Posterior vena cava (tissue), 2 donors: ENCODE measurements around the gene TBC1D2. TPM values are rescaled to one million over a fixed set of nuclear protein-coding genes. Genes with fewer than 3 reads are reported as not detected.
"Not testable (repeated sequence)": the region's sequence is repeated elsewhere in the genome, so short reads cannot be mapped to it uniquely, and the experiment has no call there.

Experiments
- DNase-seq: peaks from one replicate; pipeline ENCODE4 v3.0.0-alpha.2; 2020; ENCODE audit warnings: low spot score
- intact Hi-C, 2 donors: fragments of 100-400 bp; cut with DNase I; formaldehyde crosslinking; loops; one replicate each; pipeline versions ENCODE4 v1.14.1 to v1.14.2; 2022 to 2023
- long read RNA-seq, 2 donors: library from polyadenylated mRNA; unstranded; transcript quantifications; one replicate each; pipeline ENCODE4 v2.0.0, GENCODE V29; 2020 to 2021
- total RNA-seq, 2 donors: library from RNA; stranded (reverse); fragmentation: NEBNext Ultra II Directional; extraction: Animal tissue kit (Norgen Biotek cat#: 25700); gene quantifications; one replicate each; pipeline ENCODE4 v1.2.1, GENCODE V29; 2021
- donor health status: DM: yes; HTN: yes; CAD: no.
- donor health status: DM: yes; HTN: yes; CAD: no.

Gene TBC1D2
- total RNA-seq: 10 to 100 TPM in 1 of 2 donors, 1 to 10 TPM in 1; 6.9 to 10.5 TPM
- long read RNA-seq, donor 1, partial matches to known transcripts: 5 of 15 reads
- long read RNA-seq, donor 1, other reads (novel, unspliced or antisense): 6 of 15 reads
- long read RNA-seq, donor 2, partial matches to known transcripts: 7 of 13 reads
- long read RNA-seq, donor 2, other reads (novel, unspliced or antisense): 2 of 13 reads

- intact Hi-C loops: loop anchor here (1.0 to 10.0 kb wide), 3 partner anchors 21 to 331 kb away; partner anchors contain the start of gene TRMO (in 1 of the 2)
- DNase-seq: peak; percentile 99
Observed at GRCh38 chr9:98255578-98256296, at the start of gene TBC1D2. Gene TBC1D2 (minus strand): TSS chr9:98255649. CDS start chr9:98255541, 108 bp downstream.

GRCh38 chr9:98304381-98304780 lies 48.9 kb upstream of the TBC1D2 start:
- intact Hi-C loops: no loop called here
- DNase-seq: no peak

- intact Hi-C loops: no loop called here
- no peak for DNase-seq
Observed at GRCh38 chr9:98303633-98304125, 48.2 kb upstream of the TBC1D2 start.

GRCh38 chr9:98302938-98303632 lies 47.6 kb upstream of the TBC1D2 start:
- DNase-seq: no peak
- intact Hi-C loops: no loop called here

- no peak for DNase-seq
- intact Hi-C loops: no loop called here
Observed at GRCh38 chr9:98302150-98302549, 46.7 kb upstream of the TBC1D2 start.

- intact Hi-C loops: no loop called here
- DNase-seq: no peak
Observed at GRCh38 chr9:98300611-98301010, 45.2 kb upstream of the TBC1D2 start.

GRCh38 chr9:98298476-98298875 lies 43.0 kb upstream of the TBC1D2 start:
- intact Hi-C loops: no loop called here
- no peak for DNase-seq

GRCh38 chr9:98295824-98296223 lies 40.4 kb upstream of the TBC1D2 start:
- intact Hi-C loops: no loop called here
- no peak for DNase-seq

- intact Hi-C loops: no loop called here
- no peak for DNase-seq
Observed at GRCh38 chr9:98291820-98292219, 36.4 kb upstream of the TBC1D2 start.

- DNase-seq: no peak
- intact Hi-C loops: no loop called here
Observed at GRCh38 chr9:98290411-98290810, 35.0 kb upstream of the TBC1D2 start.

- DNase-seq: no peak
- intact Hi-C loops: no loop called here
Observed at GRCh38 chr9:98289614-98290201, 34.3 kb upstream of the TBC1D2 start.

- no peak for DNase-seq
- intact Hi-C loops: no loop called here
Observed at GRCh38 chr9:98288881-98289280, 33.4 kb upstream of the TBC1D2 start.

GRCh38 chr9:98287384-98287783 lies 31.9 kb upstream of the TBC1D2 start:
- intact Hi-C loops: no loop called here
- no peak for DNase-seq

GRCh38 chr9:98285446-98285845 lies 30.0 kb upstream of the TBC1D2 start:
- intact Hi-C loops: no loop called here
- no peak for DNase-seq

- intact Hi-C loops: no loop called here
- no peak for DNase-seq
Observed at GRCh38 chr9:98284754-98285153, 29.3 kb upstream of the TBC1D2 start.

GRCh38 chr9:98283143-98283542 lies 27.7 kb upstream of the TBC1D2 start:
- intact Hi-C loops, DNase-seq: not testable (repeated sequence)

GRCh38 chr9:98281281-98281680 lies 25.8 kb upstream of the TBC1D2 start:
- intact Hi-C loops: no loop called here
- DNase-seq: no peak

- no peak for DNase-seq
- intact Hi-C loops: no loop called here
Observed at GRCh38 chr9:98280574-98280973, 25.1 kb upstream of the TBC1D2 start.

- DNase-seq: no peak
- intact Hi-C loops: no loop called here
Observed at GRCh38 chr9:98280162-98280561, 24.7 kb upstream of the TBC1D2 start.

GRCh38 chr9:98276907-98277469 lies 21.5 kb upstream of the TBC1D2 start:
- intact Hi-C loops: loop anchor here in 1 of 2 donors (1.0 kb wide), 1 partner anchor 22 kb away; the partner anchor contains the start of gene TBC1D2
- no peak for DNase-seq
